HFFc6 (cell line): ENCODE measurements around the gene TMEM272. TPM values are rescaled to one million over a fixed set of nuclear protein-coding genes. Genes with fewer than 3 reads are reported as not detected.

ENCODE experiments used
- DNase-seq: peaks from one replicate; pipeline ENCODE4 v3.0.0-alpha.2; 2018
- H3K27ac Mint-ChIP-seq: 2 replicates; pipeline ENCODE4 v1.8.0; 2020; ENCODE audit warnings: mild to moderate bottlenecking, mixed read lengths
- H3K27me3 Mint-ChIP-seq: 2 replicates; pipeline ENCODE4 v1.8.0; 2021; ENCODE audit warnings: mild to moderate bottlenecking, moderate library complexity, mixed read lengths; ENCODE audit not compliant: insufficient read depth
- H3K36me3 Mint-ChIP-seq: 2 replicates; pipeline ENCODE4 v1.8.0; 2021; ENCODE audit warnings: low read depth, mixed read lengths
- H3K4me1 Mint-ChIP-seq: 2 replicates; pipeline ENCODE4 v1.8.0; 2020; ENCODE audit warnings: low read depth, mixed read lengths
- H3K4me3 Mint-ChIP-seq: 2 replicates; pipeline ENCODE4 v1.8.0; 2020; ENCODE audit warnings: mild to moderate bottlenecking, moderate library complexity, mixed read lengths
- H3K9me3 Mint-ChIP-seq: 2 replicates; pipeline ENCODE4 v1.8.0; 2020; ENCODE audit warnings: mild to moderate bottlenecking, mixed read lengths
- total RNA-seq, 6 experiments: library from RNA; stranded (reverse); fragmentation: NEBNext Ultra II Directional; extraction: Animal tissue kit (Norgen Biotek cat#: 25700); gene quantifications; 2 replicates in 1 of 6; 3 replicates in 5 of 6; pipeline ENCODE4 v1.2.3, GENCODE V29; 2021
- TF ChIP-seq, protein P1 (sequence below): fragments of 200-600 bp; sonication (generic); IDR thresholded peaks from 2 replicates; pipeline ENCODE4 v1.5.0; 2021; ENCODE audit warnings: antibody characterized with exemption, mild to moderate bottlenecking

Gene TMEM272
- total RNA-seq, 6 experiments from 2014 or later, result not detected

- peaks cover 3% of the 10 kb centered on the region for H3K27me3 Mint-ChIP-seq
- DNase-seq, result peak; percentile 77
- 0 out of 2 replicates have a peak, but pooled peaks cover 4% of the 10 kb centered on the region for H3K36me3 Mint-ChIP-seq
- TF ChIP-seq, protein P1, sequence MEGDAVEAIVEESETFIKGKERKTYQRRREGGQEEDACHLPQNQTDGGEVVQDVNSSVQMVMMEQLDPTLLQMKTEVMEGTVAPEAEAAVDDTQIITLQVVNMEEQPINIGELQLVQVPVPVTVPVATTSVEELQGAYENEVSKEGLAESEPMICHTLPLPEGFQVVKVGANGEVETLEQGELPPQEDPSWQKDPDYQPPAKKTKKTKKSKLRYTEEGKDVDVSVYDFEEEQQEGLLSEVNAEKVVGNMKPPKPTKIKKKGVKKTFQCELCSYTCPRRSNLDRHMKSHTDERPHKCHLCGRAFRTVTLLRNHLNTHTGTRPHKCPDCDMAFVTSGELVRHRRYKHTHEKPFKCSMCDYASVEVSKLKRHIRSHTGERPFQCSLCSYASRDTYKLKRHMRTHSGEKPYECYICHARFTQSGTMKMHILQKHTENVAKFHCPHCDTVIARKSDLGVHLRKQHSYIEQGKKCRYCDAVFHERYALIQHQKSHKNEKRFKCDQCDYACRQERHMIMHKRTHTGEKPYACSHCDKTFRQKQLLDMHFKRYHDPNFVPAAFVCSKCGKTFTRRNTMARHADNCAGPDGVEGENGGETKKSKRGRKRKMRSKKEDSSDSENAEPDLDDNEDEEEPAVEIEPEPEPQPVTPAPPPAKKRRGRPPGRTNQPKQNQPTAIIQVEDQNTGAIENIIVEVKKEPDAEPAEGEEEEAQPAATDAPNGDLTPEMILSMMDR, result no peak
- H3K27ac Mint-ChIP-seq, result peak overlapping the region; percentile 61
- no peaks in the 10 kb centered on the region for H3K9me3 Mint-ChIP-seq
- H3K4me3 Mint-ChIP-seq, result no peak overlapping the region
- H3K4me1 Mint-ChIP-seq, result peaks cover 17% of the 10 kb centered on the region
Observed at GRCh38 chr13:51793570-51794271, 51.3 kb downstream of the TMEM272 start.

GRCh38 chr13:51786425-51787265 lies 58.3 kb downstream of the TMEM272 start:
- Mint-ChIP-seq H3K36me3 (no peaks in the 10 kb centered on the region), H3K4me1 (peaks cover 21% of the 10 kb centered on the region), H3K9me3 (no peaks in the 10 kb centered on the region), H3K4me3 (peak overlapping the region; percentile 73), H3K27ac (peak overlapping the region; percentile 66), H3K27me3 (peaks cover 9% of the 10 kb centered on the region)
- no peak for DNase-seq
- TF ChIP-seq, protein P1, result no peak

DNA sequence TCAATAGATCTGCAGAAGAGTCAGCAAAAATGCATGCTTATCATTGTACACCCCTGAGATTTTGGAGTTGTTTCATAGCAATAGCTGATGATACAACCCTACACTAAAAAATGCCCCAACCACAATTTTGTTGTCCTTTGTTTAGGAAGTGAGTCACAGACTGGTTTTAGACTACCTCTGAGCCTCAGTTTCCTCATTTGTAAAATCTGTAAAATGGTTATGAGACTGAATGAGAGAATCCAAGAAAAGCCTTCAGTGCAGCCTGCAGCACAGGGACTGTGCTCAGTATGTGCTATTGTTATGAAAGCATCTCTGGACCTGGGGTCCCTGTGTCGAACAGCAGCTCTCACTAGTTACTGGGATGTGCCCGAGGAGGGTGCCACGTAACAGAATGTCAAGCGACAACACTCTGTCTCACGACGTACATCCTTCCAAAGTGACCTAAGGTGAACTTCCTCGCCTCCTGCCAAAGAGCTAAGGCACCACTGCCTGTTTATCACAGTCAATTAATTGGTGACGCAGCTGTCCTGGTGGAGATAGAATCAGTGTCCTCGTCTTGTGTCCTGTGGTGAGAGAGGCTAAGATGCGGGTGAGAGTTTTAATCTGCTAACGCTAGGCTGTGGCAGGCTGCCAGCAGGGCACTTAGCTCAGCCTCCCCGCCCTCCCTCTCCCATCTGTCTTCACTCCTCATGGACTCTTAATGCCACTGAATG lies 59.1 kb downstream of the TMEM272 start:
- Mint-ChIP-seq H3K27ac (peak overlapping the region; percentile 66), H3K4me1 (peaks cover 21% of the 10 kb centered on the region), H3K4me3 (peak overlapping the region; percentile 73), H3K36me3 (no peaks in the 10 kb centered on the region), H3K27me3 (peaks cover 10% of the 10 kb centered on the region), H3K9me3 (no peaks in the 10 kb centered on the region)
- TF ChIP-seq, protein P1, result no peak
- peak; percentile 69 for DNase-seq

DNA sequence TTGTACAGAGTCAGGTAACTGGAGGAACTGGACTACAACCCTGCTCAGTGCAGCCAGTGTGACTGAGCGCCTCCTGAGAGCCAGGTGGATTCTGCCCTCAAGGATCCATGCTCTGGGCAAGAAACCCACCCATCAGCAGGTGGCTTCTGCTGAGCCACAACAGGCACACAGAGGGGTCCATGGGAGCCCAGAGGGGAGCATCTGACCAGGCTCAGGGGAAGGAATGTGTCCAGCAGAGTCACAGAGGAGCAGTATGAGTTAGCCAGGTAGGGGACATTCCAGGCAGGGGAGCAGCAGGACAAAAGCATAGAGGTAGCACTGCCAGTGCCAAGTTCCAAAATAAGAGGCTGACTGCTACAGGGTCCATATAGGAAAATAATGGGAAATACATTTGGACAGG lies 60.9 kb downstream of the TMEM272 start:
- TF ChIP-seq, protein P1, result no peak
- Mint-ChIP-seq H3K27me3 (peaks cover 10% of the 10 kb centered on the region), H3K27ac (no peak overlapping the region), H3K9me3 (no peaks in the 10 kb centered on the region), H3K4me1 (peaks cover 21% of the 10 kb centered on the region), H3K4me3 (no peak overlapping the region), H3K36me3 (no peaks in the 10 kb centered on the region)
- no peak for DNase-seq

- TF ChIP-seq, protein P1, result no peak
- Mint-ChIP-seq H3K27me3 (peaks cover 10% of the 10 kb centered on the region), H3K36me3 (no peaks in the 10 kb centered on the region), H3K4me1 (peaks cover 21% of the 10 kb centered on the region), H3K9me3 (no peaks in the 10 kb centered on the region), H3K27ac (no peak overlapping the region), H3K4me3 (no peak overlapping the region)
- no peak for DNase-seq
Observed at GRCh38 chr13:51783428-51784094, 61.4 kb downstream of the TMEM272 start.
